ENCODE data around the gene ADGRA1.

Gene ADGRA1

GRCh38 chr10:133085251-133086125 lies 2.2 kb upstream of the ADGRA1 start:
- CTCF ChIA-PET, result no interaction called here
- TF ChIP-seq CTCF (IDR thresholded peaks at IDR 0.05; ENCODE audit: insufficient read depth, low read length, missing control alignments), result no peak

GRCh38 chr10:133086247-133086646 lies 1.5 kb upstream of the ADGRA1 start:
- DNase-seq (ENCODE audit: low read depth, low spot score), result no peak
- H3K4me3 ChIP-seq (ENCODE audit: low read depth, low read length), result no peak overlapping the region
- POLR2A ChIA-PET, result no interaction called here
- CTCF ChIA-PET, result no interaction called here
- TF ChIP-seq CTCF (IDR thresholded peaks at IDR 0.05; ENCODE audit: insufficient read depth, low read length, missing control alignments), result no peak

More at GRCh38 chr10:133085251-133086125, 2.2 kb upstream of the ADGRA1 start:
- POLR2A ChIA-PET, result no interaction called here
- no peak overlapping the region for H3K4me3 ChIP-seq (ENCODE audit: low read depth, low read length)
- no peak for DNase-seq (ENCODE audit: low read depth, low spot score)

GRCh38 chr10:133087045-133087678 lies 562 bp upstream of the ADGRA1 start:
- DNase-seq (ENCODE audit: low read depth, low spot score), result no peak
- ChIA-PET CTCF (no interaction called here), POLR2A (no interaction called here)
- TF ChIP-seq CTCF (IDR thresholded peaks at IDR 0.05; ENCODE audit: insufficient read depth, low read length, missing control alignments), result no peak
- H3K4me3 ChIP-seq (ENCODE audit: low read depth, low read length), result no peak overlapping the region

GRCh38 chr10:133088179-133088955 lies 643 bp downstream of the ADGRA1 start:
- no peak for TF ChIP-seq CTCF (IDR thresholded peaks at IDR 0.05; ENCODE audit: insufficient read depth, low read length, missing control alignments)
- POLR2A ChIA-PET, result no interaction called here
- no peak for DNase-seq (ENCODE audit: low read depth, low spot score)
- H3K4me3 ChIP-seq (ENCODE audit: low read depth, low read length), result no peak overlapping the region
- CTCF ChIA-PET, result no interaction called here

- ChIA-PET POLR2A (no interaction called here), CTCF (no interaction called here)
- TF ChIP-seq CTCF (IDR thresholded peaks at IDR 0.05; ENCODE audit: insufficient read depth, low read length, missing control alignments), result no peak
- no peak for DNase-seq (ENCODE audit: low read depth, low spot score)
- no peak overlapping the region for H3K4me3 ChIP-seq (ENCODE audit: low read depth, low read length)
Measured at GRCh38 chr10:133088956-133089800, 1.5 kb downstream of the ADGRA1 start.

All from AG04449 (cell line).